Neural cell (in vitro differentiated cells): ENCODE data around the gene SLC22A5. TPM values are rescaled to one million over a fixed set of nuclear protein-coding genes. Genes with fewer than 3 reads are reported as not detected.

Source experiments
- H2AFZ ChIP-seq: fragments of 200-600, 300-800 bp; sonication (generic), shearing (Covaris generic); 2 replicates; pipeline ENCODE4 v1.6.0; 2014; ENCODE audit warnings: low read depth, mild to moderate bottlenecking, antibody characterized with exemption, low read length, moderate library complexity
- H3F3A ChIP-seq: fragments of 200-600 bp; shearing (Covaris generic); 2 replicates; pipeline ENCODE4 v1.6.1; 2016; ENCODE audit warnings: mild to moderate bottlenecking, moderate library complexity, mixed read lengths, antibody characterized with exemption, low read length; ENCODE audit not compliant: insufficient read depth, poor library complexity, severe bottlenecking
- H3K27ac ChIP-seq: fragments of 200-600, 300-800 bp; sonication (generic), shearing (Covaris generic); 2 replicates; pipeline ENCODE4 v1.5.1; 2014; ENCODE audit warnings: mild to moderate bottlenecking, low read length, moderate library complexity
- H3K27me3 ChIP-seq: fragments of 300-800, 200-600 bp; sonication (generic), shearing (Covaris generic); 2 replicates; pipeline ENCODE4 v1.6.0; 2014; ENCODE audit warnings: mild to moderate bottlenecking, low read depth, low read length, moderate library complexity; ENCODE audit not compliant: insufficient read depth
- H3K36me3 ChIP-seq: fragments of 300-800, 200-600 bp; sonication (generic), shearing (Covaris generic); 2 replicates; pipeline ENCODE4 v1.5.1; 2014; ENCODE audit warnings: mild to moderate bottlenecking, antibody characterized with exemption, low read length, moderate library complexity; ENCODE audit not compliant: insufficient read depth
- H3K4me2 ChIP-seq: fragments of 300-800, 200-600 bp; sonication (generic), shearing (Covaris generic); 2 replicates; pipeline ENCODE4 v1.6.0; 2014; ENCODE audit warnings: mild to moderate bottlenecking, low read length
- H3K4me3 ChIP-seq: fragments of 300-800, 200-600 bp; sonication (generic), shearing (Covaris generic); 2 replicates; pipeline ENCODE4 v1.5.1; 2014; ENCODE audit warnings: mild to moderate bottlenecking, low read length, moderate library complexity
- H3K79me2 ChIP-seq: fragments of 200-600 bp; shearing (Covaris generic); replicated peaks from 2 replicates; pipeline ENCODE4 v1.6.0; 2014; ENCODE audit warnings: mild to moderate bottlenecking, low read length, moderate library complexity; ENCODE audit not compliant: insufficient read depth
- H3K9ac ChIP-seq: fragments of 300-800, 200-600 bp; sonication (generic), shearing (Covaris generic); 2 replicates; pipeline ENCODE4 v1.6.1; 2016; ENCODE audit warnings: mild to moderate bottlenecking, low read length, mixed read lengths
- H3K9me2 ChIP-seq: fragments of 200-600 bp; shearing (Covaris generic); 2 replicates; pipeline ENCODE4 v1.6.1; 2016; ENCODE audit warnings: mild to moderate bottlenecking, low read length, mixed read lengths; ENCODE audit not compliant: insufficient read depth
- H3K9me3 ChIP-seq: fragments of 200-600, 300-800 bp; sonication (generic), shearing (Covaris generic); 2 replicates; pipeline ENCODE4 v1.6.1; 2016; ENCODE audit warnings: mild to moderate bottlenecking, mixed run types, low read length, moderate library complexity, mixed read lengths
- H4K20me1 ChIP-seq: fragments of 200-600 bp; shearing (Covaris generic); 2 replicates; pipeline ENCODE4 v1.6.1; 2016; ENCODE audit warnings: mild to moderate bottlenecking, mixed run types; ENCODE audit not compliant: insufficient read depth
- CTCF ChIP-seq: fragments of 450-650 bp; IDR thresholded peaks from 2 replicates; pipeline ENCODE4 v1.5.1; 2014; ENCODE audit warnings: antibody characterized with exemption, mild to moderate bottlenecking, moderate library complexity; ENCODE audit not compliant: poor library complexity, severe bottlenecking
- EP300 ChIP-seq: fragments of 450-650 bp; conservative IDR thresholded peaks from 2 replicates; pipeline ENCODE4 v1.6.1; 2014; ENCODE audit warnings: antibody characterized with exemption, mild to moderate bottlenecking, moderate library complexity; ENCODE audit not compliant: poor library complexity, severe bottlenecking
- EZH2 ChIP-seq: fragments of 200-600, 300-800 bp; shearing (Covaris generic), sonication (generic); IDR thresholded peaks from 2 replicates; pipeline ENCODE4 v1.6.1; 2014; ENCODE audit warnings: antibody characterized with exemption, low read length, borderline replicate concordance, mild to moderate bottlenecking; ENCODE audit not compliant: insufficient read depth, poor library complexity, severe bottlenecking
- MXI1 ChIP-seq: fragments of 450-650 bp; conservative IDR thresholded peaks from 2 replicates; pipeline ENCODE4 v1.6.1; 2014; ENCODE audit warnings: antibody characterized with exemption, mild to moderate bottlenecking; ENCODE audit not compliant: poor library complexity, severe bottlenecking
- POLR2AphosphoS5 ChIP-seq: IDR thresholded peaks from 2 replicates; pipeline ENCODE4 v1.6.1; 2012
- RAD21 ChIP-seq: fragments of 450-650 bp; conservative IDR thresholded peaks from 2 replicates; pipeline ENCODE4 v1.6.1; 2014; ENCODE audit warnings: antibody characterized with exemption, mild to moderate bottlenecking, moderate library complexity
- REST ChIP-seq: IDR thresholded peaks from 2 replicates; pipeline ENCODE4 v1.6.1; 2012; ENCODE audit warnings: borderline replicate concordance
- SMC3 ChIP-seq: fragments of 450-650 bp; conservative IDR thresholded peaks from 2 replicates; pipeline ENCODE4 v1.6.1; 2014; ENCODE audit warnings: antibody characterized with exemption, mild to moderate bottlenecking, moderate library complexity; ENCODE audit not compliant: poor library complexity
- TAF1 ChIP-seq: IDR thresholded peaks from 2 replicates; pipeline ENCODE4 v1.6.1; 2012; ENCODE audit warnings: low read depth
- polyA plus RNA-seq: library from polyadenylated mRNA; depleted of rRNA; stranded (reverse); fragments of >200 nt; gene quantifications from 2 replicates; pipeline ENCODE4 v1.2.3, GENCODE V29; 2014
- small RNA-seq, 3 experiments: library from RNA; depleted of rRNA; stranded (forward); fragments of <200 nt; gene quantifications; one replicate each; pipeline ENCODE3, GENCODE V24; 2012

SLC22A5 gene
- polyA plus RNA-seq, 1 donor from 2014 or later, result 5.5 TPM

DNA sequence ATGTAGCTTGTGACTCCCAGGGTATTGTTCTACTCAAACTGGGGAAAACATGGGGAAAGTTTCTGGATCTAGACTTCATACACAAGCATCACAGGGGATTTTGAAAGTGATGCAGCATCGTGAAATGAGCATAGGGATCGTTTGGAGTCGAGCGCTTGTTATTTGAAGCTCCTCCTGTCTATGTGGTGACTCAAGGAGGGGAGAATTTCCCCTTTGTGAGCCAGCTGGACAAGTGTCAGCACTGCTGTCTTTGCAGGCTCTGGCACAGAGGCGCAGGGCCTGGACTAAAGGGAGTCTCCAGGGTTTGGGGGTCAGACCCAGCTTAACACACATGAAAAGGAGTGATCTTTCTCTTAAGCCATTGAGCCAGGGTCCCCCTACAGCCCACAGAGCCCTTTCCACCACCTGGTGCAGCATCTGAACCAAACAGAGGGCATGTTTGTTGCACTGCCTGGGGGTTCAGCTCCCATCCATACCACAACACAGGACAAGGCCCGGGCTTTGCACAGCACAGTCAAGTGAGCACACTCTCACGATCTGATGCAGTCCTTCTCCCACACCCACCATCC, 70.1 kb downstream of the SLC22A5 start:
- H3K27me3 ChIP-seq, result no peaks in the 10 kb centered on the region
- H3K79me2 ChIP-seq, result no peaks in the 10 kb centered on the region
- H2AFZ ChIP-seq, result no peak overlapping the region
- H3K4me2 ChIP-seq, result no peak overlapping the region
- H3K9me2 ChIP-seq, result no peaks in the 10 kb centered on the region
- no peak overlapping the region for H3K27ac ChIP-seq
- H3K4me3 ChIP-seq, result no peak overlapping the region
- H4K20me1 ChIP-seq, result no peaks in the 10 kb centered on the region
- H3K9me3 ChIP-seq, result no peaks in the 10 kb centered on the region
- no peak overlapping the region for H3K9ac ChIP-seq
- H3F3A ChIP-seq, result no peaks in the 10 kb centered on the region
- TF ChIP-seq POLR2AphosphoS5 (no peak), REST (no peak), CTCF (no peak), TAF1 (no peak), EZH2 (no peak), SMC3 (no peak), MXI1 (no peak), EP300 (no peak), RAD21 (no peak)
- no peaks in the 10 kb centered on the region for H3K36me3 ChIP-seq

GRCh38 chr5:132444061-132444460, 74.6 kb downstream of the SLC22A5 start:
- H3K79me2 ChIP-seq, result no peaks in the 10 kb centered on the region
- TF ChIP-seq REST, result no peak
- TF ChIP-seq EZH2, result no peak
- no peak for TF ChIP-seq POLR2AphosphoS5
- no peaks in the 10 kb centered on the region for H3K36me3 ChIP-seq
- no peaks in the 10 kb centered on the region for H4K20me1 ChIP-seq
- no peaks in the 10 kb centered on the region for H3F3A ChIP-seq
- no peak overlapping the region for H2AFZ ChIP-seq
- no peak overlapping the region for H3K4me3 ChIP-seq
- H3K4me2 ChIP-seq, result no peak overlapping the region
- no peaks in the 10 kb centered on the region for H3K9me3 ChIP-seq
- no peak overlapping the region for H3K9ac ChIP-seq
- H3K27me3 ChIP-seq, result no peaks in the 10 kb centered on the region
- H3K27ac ChIP-seq, result no peak overlapping the region
- H3K9me2 ChIP-seq, result no peaks in the 10 kb centered on the region

Small RNAs within 50 kb of the gene (small RNA-seq; reads per million reads assigned to genes)
- gene MIR3936, result 1.6 to 8.0 (median 1.9) reads per million in 3 experiments

Other genes with a start within 250 kb of the SLC22A5 start
- gene P4HA2, start 141.9 kb upstream of the SLC22A5 start, polyA plus RNA-seq, result 1.4 and 1.8 TPM in 2 replicates
- gene PDLIM4, start 112.0 kb upstream of the SLC22A5 start, polyA plus RNA-seq, result not detected in 2 replicates
- 1.0 and 2.0 TPM in 2 replicates for gene SLC22A4, start 75.3 kb upstream of the SLC22A5 start, polyA plus RNA-seq
- gene IRF1, start 121.1 kb downstream of the SLC22A5 start, polyA plus RNA-seq, result 0.67 and 0.96 TPM in 2 replicates
- gene IL5, start 173.8 kb downstream of the SLC22A5 start, polyA plus RNA-seq, result not detected in 2 replicates
- gene RAD50, start 187.3 kb downstream of the SLC22A5 start, polyA plus RNA-seq, result 6.7 and 7.5 TPM in 2 replicates